ENCODE measurements around the gene RNASE12. TPM values are rescaled to one million over a fixed set of nuclear protein-coding genes. Genes with fewer than 3 reads are reported as not detected.
"Not testable (repeated sequence)": the region's sequence is repeated elsewhere in the genome, so short reads cannot be mapped to it uniquely, and the experiment has no call there.

Gene RNASE12
- total RNA-seq, 1 donor from 2014 or later = not detected

- peak; percentile 88 for ATAC-seq
Measured at GRCh38 chr14:20613094-20614037, 22.2 kb upstream of the RNASE12 start.

GRCh38 chr14:20612403-20612802 is 21.2 kb upstream of the RNASE12 start:
- ATAC-seq = no peak

GRCh38 chr14:20611277-20611676 is 20.1 kb upstream of the RNASE12 start:
- no peak for ATAC-seq

- ATAC-seq = peak; percentile 58
Measured at GRCh38 chr14:20610002-20610765, 19.0 kb upstream of the RNASE12 start.

GRCh38 chr14:20609215-20610001 is 18.2 kb upstream of the RNASE12 start:
- peak; percentile 70 for ATAC-seq

GRCh38 chr14:20608383-20609110 is 17.4 kb upstream of the RNASE12 start:
- ATAC-seq = no peak

GRCh38 chr14:20607617-20608016 is 16.4 kb upstream of the RNASE12 start:
- no peak for ATAC-seq

GRCh38 chr14:20606902-20607242 is 15.7 kb upstream of the RNASE12 start:
- ATAC-seq = no peak

GRCh38 chr14:20606190-20606901 is 15.2 kb upstream of the RNASE12 start:
- ATAC-seq = peak; percentile 45

GRCh38 chr14:20603813-20604690 is 12.9 kb upstream of the RNASE12 start:
- no peak for ATAC-seq

GRCh38 chr14:20602583-20602982 is 11.4 kb upstream of the RNASE12 start:
- no peak for ATAC-seq

- ATAC-seq = no peak
Measured at GRCh38 chr14:20601522-20601921, 10.3 kb upstream of the RNASE12 start.

GRCh38 chr14:20597108-20597507 is 5.9 kb upstream of the RNASE12 start:
- ATAC-seq = no peak

GRCh38 chr14:20595726-20596125 is 4.5 kb upstream of the RNASE12 start:
- not testable (repeated sequence) for ATAC-seq

GRCh38 chr14:20592574-20592973 is 1.4 kb upstream of the RNASE12 start:
- ATAC-seq = no peak

GRCh38 chr14:20587489-20588154 is 3.6 kb downstream of the RNASE12 start, which contains the start of gene RNASE11:
RNASE11 (minus strand) TSS chr14:20588001.
- ATAC-seq = no peak

- no peak for ATAC-seq
Measured at GRCh38 chr14:20583908-20584307, 7.3 kb downstream of the RNASE12 start.

- ATAC-seq = no peak
Measured at GRCh38 chr14:20583142-20583541, 8.0 kb downstream of the RNASE12 start.

- ATAC-seq = no peak
Measured at GRCh38 chr14:20580242-20580641, 10.9 kb downstream of the RNASE12 start.
